ENCODE measurements around the gene SLC13A4. TPM values are rescaled to one million over a fixed set of nuclear protein-coding genes. Genes with fewer than 3 reads are reported as not detected.
A peak's percentile ranks its signal among the peaks of the same experiment; 100 is the strongest.

The SLC13A4 gene
- polyA plus RNA-seq, 1 donor = 1.8 TPM

GRCh38 chr7:135719688-135720087 is 8.3 kb downstream of the SLC13A4 start:
- DNase-seq (ENCODE audit: low read depth) = no peak

- no peak for DNase-seq (ENCODE audit: low read depth)
Observed at GRCh38 chr7:135718794-135719437, 9.1 kb downstream of the SLC13A4 start.

GRCh38 chr7:135718219-135718618 is 9.8 kb downstream of the SLC13A4 start:
- no peak for DNase-seq (ENCODE audit: low read depth)

- DNase-seq (ENCODE audit: low read depth) = no peak
Observed at GRCh38 chr7:135717693-135718092, 10.3 kb downstream of the SLC13A4 start.

GRCh38 chr7:135716677-135717238 is 11.2 kb downstream of the SLC13A4 start:
- DNase-seq (ENCODE audit: low read depth) = peak; percentile 4

- DNase-seq (ENCODE audit: low read depth) = no peak
Observed at GRCh38 chr7:135715673-135716072, 12.3 kb downstream of the SLC13A4 start.

- no peak for DNase-seq (ENCODE audit: low read depth)
Observed at GRCh38 chr7:135715055-135715522, 12.9 kb downstream of the SLC13A4 start.

- DNase-seq (ENCODE audit: low read depth) = no peak
Observed at GRCh38 chr7:135714534-135715009, 13.4 kb downstream of the SLC13A4 start.

- no peak for DNase-seq (ENCODE audit: low read depth)
Observed at GRCh38 chr7:135713836-135714470, 14.0 kb downstream of the SLC13A4 start.

- DNase-seq (ENCODE audit: low read depth) = no peak
Observed at GRCh38 chr7:135712796-135713195, 15.2 kb downstream of the SLC13A4 start.

- no peak for DNase-seq (ENCODE audit: low read depth)
Observed at GRCh38 chr7:135712182-135712782, 15.7 kb downstream of the SLC13A4 start.

- no peak for DNase-seq (ENCODE audit: low read depth)
Observed at GRCh38 chr7:135711139-135711469, 16.9 kb downstream of the SLC13A4 start.

GRCh38 chr7:135710417-135711138 is 17.4 kb downstream of the SLC13A4 start:
- DNase-seq (ENCODE audit: low read depth) = no peak

- DNase-seq (ENCODE audit: low read depth) = no peak
Observed at GRCh38 chr7:135709508-135709907, 18.5 kb downstream of the SLC13A4 start.

- DNase-seq (ENCODE audit: low read depth) = no peak
Observed at GRCh38 chr7:135708041-135708440, 19.9 kb downstream of the SLC13A4 start.

GRCh38 chr7:135707570-135707966 is 20.4 kb downstream of the SLC13A4 start:
- no peak for DNase-seq (ENCODE audit: low read depth)

- no peak for DNase-seq (ENCODE audit: low read depth)
Observed at GRCh38 chr7:135706858-135707569, 21.0 kb downstream of the SLC13A4 start.

GRCh38 chr7:135706038-135706742 is 21.8 kb downstream of the SLC13A4 start:
- DNase-seq (ENCODE audit: low read depth) = no peak

GRCh38 chr7:135704698-135705097 is 23.3 kb downstream of the SLC13A4 start:
- no peak for DNase-seq (ENCODE audit: low read depth)

GRCh38 chr7:135704074-135704473 is 23.9 kb downstream of the SLC13A4 start:
- no peak for DNase-seq (ENCODE audit: low read depth)

All from forelimb muscle (tissue), 1 donor.